GM10847 (cell line): ENCODE results near the gene NR1I3.

Source experiments
- POLR2A ChIP-seq: IDR thresholded peaks from 2 replicates; pipeline ENCODE4 v1.6.1; 2011; ENCODE audit not compliant: insufficient read length; ENCODE audit errors: extremely low read depth

NR1I3 gene

DNA sequence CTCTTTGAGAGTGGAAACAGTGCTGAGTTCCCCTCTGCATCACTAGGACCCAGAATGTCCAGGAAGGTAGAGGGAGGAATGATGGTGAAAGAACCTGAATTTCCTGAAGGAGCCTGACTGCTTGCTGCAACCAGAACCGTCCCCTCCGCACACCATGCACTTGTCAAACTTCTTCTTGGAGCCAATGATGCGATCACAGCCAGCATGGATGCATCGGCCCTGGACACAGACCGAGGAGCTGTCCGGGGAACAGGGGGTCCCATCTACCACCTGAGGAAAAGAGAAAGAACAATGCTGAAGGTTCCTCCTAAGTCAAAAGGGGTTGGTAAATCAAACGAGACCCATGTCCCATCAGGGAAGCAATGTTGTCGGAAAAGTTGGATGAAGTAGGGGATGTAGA lies 46.0 kb downstream of the NR1I3 start:
- TF ChIP-seq POLR2A = no peak

DNA sequence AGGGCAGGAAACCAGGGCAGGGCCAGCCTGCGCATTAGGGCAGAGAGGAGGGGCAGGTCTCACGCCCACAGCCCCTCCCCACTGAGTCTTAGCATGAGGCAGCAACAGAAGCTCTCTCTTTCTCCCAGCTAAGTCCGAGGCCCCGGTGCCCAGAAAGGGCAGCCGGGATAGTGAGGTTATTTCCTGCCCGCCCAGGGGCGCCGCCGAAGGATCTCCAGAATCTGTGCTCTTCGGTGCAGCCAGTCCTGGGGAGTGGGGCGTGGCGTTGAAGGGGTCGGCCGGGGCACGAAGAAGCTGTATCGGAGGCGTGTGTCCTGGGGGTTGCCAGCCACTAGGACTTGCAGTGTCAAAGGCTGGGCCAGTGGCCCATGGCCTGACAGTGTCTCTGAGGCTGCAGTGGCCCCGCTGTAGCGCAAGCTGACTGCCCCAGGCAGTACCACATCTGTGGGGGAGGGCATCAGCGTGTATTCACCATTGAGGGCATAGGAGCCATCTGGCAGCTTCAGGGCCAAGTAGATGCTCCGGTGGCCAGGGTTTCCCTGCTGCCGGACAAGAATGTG lies 47.0 kb downstream of the NR1I3 start:
- TF ChIP-seq POLR2A = no peak

DNA sequence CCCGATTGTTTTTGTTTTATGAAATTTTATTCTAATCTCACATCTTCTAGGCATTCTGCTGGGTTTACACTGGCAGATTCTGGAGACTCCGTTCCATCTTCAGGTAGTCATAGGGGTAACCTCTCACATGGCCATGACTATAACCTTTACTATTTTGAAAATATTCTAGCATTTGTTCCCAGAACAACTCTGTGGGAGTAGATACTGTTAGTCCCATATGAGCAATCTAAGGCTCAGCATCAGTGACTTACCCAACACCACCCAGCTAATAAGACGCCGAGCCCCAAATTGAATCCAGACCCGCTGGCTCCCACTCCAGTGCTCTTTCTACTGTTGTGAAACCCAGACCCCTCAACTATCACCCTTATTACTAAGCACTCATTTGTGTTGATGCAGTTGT lies 49.0 kb downstream of the NR1I3 start:
- no peak for TF ChIP-seq POLR2A

DNA sequence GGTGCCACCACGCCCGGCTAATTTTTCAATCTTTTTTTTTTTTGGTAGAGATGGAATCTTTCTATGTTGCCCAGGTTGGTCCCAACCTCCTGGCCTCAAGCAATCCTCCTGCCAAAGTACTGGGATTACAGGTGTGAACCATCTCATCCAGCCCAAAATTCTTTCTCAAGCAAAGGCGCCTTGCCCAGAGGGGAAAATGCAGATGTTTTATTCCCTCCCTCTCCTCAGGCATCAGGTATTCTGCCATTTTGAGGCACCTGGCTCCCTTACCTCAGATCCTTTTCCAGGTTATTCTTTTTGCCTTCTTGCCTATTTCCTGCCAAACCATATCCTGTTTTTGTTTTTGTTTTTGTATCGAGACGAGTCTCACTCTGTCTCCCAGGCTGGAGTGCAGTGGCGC lies 49.6 kb downstream of the NR1I3 start:
- TF ChIP-seq POLR2A = no peak

DNA sequence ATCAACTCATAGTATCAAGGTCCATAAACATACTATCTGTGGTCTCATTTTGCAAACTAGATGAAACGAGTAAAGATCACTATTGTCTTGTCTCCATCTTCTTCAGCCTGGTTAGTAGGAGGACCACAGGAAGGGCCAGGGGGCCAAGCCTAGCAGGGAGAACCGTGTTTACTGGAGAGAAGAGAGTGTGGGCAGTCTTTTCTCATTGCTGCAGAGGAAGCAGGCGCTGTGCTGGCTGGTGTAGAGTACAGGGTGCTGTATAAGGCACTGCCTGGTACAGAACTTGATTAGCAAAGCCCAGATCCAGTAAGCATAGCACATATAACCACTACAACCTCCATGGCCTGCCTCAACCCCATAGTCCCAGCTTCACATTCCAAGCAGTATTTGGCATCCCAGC lies 50.7 kb downstream of the NR1I3 start:
- no peak for TF ChIP-seq POLR2A

DNA sequence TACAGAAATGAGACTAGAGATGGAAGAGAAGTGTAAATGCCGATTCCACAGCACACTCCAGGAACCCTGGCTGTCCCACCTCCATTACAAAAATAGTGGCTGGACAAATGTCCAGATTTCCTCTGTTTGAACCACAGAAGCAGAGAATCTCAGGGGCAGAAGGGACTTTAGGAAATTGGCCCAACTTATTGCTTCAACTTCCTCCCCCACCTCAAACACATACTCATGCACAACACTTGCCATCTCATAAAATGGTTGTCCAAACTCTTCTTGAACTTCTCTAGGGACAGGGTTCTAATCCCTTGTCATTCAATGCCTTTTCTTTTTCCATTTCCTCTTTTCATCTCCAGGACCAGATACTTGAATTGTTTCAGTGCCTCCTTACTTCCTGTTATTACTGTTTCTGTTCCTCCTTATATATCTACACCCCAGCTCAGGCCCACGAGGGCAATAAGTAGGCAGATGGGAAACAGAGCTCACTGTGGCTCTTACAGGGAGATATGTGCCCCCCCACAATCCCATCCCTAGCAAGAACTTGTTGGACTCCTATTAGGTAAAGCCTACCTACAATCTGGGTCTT lies 52.2 kb downstream of the NR1I3 start:
- TF ChIP-seq POLR2A = no peak

DNA sequence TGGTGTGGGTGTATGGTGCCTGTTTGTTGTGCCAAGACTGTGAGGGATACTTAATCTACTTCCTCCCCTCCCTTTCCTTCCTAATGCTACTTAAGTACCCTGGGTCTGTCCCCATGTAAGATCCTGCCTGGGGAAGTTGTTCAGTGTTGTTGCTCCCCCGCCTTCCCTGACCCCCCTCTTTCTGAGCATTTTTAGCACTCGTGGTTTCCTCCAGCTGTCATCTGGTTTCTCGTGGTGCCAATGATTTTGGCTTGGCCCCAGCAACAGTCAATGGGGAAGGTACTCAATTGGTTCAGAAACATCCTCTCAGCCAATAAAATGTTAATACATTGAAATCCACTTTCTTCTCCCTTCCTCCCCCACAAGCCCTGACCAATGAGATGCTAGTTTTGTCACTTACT lies 52.7 kb downstream of the NR1I3 start:
- no peak for TF ChIP-seq POLR2A

DNA sequence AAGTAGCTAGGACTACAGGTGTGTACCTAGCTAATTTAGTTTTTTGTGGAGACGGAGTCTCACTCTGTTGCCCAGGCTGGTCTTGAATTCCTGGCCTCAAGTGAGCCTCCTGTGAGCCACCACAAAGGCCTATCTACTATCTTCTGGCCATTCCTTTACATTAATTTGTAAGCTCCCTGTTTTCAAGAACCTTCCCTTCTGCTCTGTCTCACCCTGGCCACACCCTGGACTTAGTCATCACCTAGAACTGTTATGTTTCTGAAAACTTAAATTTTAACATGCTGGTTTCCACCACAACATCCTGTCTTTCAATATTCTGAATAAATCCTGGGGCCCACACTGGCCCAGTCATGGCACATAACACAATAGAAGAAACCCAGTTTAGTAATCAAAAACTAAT lies 55.8 kb downstream of the NR1I3 start:
- no peak for TF ChIP-seq POLR2A

DNA sequence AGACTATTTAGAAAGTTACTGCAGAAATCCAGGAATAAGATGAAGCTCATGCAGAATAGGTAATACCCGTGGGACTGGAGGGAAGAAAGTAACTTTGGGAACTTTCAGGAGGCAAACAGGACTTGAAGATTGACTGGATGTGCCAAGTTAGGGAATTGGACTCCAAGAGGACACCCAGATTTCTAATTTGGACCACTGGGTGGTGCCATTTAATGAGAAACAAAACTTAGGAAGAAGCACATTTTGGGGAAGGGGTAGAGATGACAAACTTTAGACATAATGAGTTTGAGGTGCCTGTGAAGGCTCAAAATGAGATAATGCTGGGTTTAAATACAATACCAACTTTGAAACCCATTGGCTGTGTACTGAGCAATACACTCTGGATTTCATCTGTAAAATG lies 57.4 kb downstream of the NR1I3 start:
- no peak for TF ChIP-seq POLR2A

DNA sequence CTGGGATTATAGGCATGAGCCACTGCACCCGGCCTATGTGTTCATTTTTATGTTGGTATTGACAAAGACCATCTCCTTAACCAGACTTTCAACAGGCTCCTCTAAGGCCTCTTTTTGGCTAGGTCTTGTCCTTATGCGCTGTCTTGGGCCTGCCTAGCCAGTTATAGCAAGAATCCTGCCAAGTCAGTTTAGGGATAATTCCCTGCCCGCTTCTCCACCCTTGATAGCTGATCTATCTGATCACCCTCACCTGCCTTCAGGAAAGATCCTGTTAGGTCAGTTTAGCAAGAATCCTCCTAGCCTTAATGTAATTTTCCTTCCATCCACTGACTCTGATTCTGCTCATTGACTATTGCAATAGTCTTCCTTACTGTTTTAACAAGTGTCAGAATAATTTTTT lies 58.3 kb downstream of the NR1I3 start:
- no peak for TF ChIP-seq POLR2A
